Testis (tissue), 2 donors: ENCODE measurements around the gene USP16.

ENCODE experiments used
- CTCF ChIP-seq, 3 experiments: fragments of 450-650 bp in 2 of 3; fragments of 200-600 bp in 1 of 3; sonication (generic) in 1 of 3; IDR thresholded peaks; one replicate each; pipeline ENCODE4 v1.5.1; 2016 to 2019; ENCODE audit warnings: antibody characterized with exemption in 3 of 3, mild to moderate bottlenecking in 2 of 3, moderate library complexity in 1 of 3
- POLR2A ChIP-seq: fragments of 450-650 bp; IDR thresholded peaks from one replicate; pipeline ENCODE4 v1.6.1; 2017; ENCODE audit warnings: antibody characterized with exemption, mild to moderate bottlenecking, moderate library complexity

GRCh38 chr21:29083306-29083705 is 58.8 kb downstream of the USP16 start:
- TF ChIP-seq CTCF (IDR thresholded peaks at IDR 0.05) (no peak), POLR2A (no peak)
